ENCODE measurements around the gene LPAR5. TPM values are rescaled to one million over a fixed set of nuclear protein-coding genes. Genes with fewer than 3 reads are reported as not detected.
A peak's percentile ranks its signal among the peaks of the same experiment; 100 is the strongest.

Gene LPAR5
- total RNA-seq = 1 to 10 TPM; 2.2 to 6.3 (median 2.4) TPM

DNA sequence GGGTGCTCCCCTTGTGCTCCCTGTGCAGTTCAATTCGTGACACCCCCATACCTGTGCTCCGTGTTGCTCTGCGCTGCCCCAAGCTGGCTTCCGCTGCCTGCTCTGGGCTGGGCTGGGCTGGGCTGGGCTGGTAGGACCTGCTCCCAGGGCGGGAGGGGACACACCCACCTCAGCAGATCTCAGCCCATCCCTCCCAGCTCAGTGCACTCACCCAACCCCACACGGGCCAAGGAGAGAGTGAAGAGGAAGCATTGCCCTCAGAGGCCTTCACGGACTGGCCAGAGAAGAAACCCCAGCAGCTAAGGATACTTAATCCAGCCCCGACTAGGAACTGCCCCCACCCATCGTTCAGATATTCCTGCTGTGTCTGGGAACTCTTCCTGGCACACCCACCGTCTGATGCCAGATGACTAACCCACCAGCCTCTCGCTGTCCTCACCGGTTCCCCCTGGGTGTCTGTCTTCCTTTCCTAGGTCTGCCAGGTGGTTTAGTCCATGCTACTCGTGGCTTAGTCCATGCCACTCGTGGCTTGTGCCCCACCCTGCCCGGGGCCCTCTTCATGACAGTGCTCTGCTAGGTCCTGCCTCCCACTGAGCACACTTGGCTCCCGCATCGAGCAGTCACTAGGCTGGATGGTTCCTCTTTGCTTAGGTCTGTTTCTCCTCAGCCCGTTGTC is at the start of gene LPAR5:
LPAR5 (minus strand) TSS at position 104 of the 676 bp plus-strand sequence. CDS start 14,711 bp downstream, outside the sequence.
- ATAC-seq (ENCODE audit: low FRiP score) (peak; percentile 76), DNase-seq (ENCODE audit: low spot score) (no peak)
- TF ChIP-seq, protein P1, sequence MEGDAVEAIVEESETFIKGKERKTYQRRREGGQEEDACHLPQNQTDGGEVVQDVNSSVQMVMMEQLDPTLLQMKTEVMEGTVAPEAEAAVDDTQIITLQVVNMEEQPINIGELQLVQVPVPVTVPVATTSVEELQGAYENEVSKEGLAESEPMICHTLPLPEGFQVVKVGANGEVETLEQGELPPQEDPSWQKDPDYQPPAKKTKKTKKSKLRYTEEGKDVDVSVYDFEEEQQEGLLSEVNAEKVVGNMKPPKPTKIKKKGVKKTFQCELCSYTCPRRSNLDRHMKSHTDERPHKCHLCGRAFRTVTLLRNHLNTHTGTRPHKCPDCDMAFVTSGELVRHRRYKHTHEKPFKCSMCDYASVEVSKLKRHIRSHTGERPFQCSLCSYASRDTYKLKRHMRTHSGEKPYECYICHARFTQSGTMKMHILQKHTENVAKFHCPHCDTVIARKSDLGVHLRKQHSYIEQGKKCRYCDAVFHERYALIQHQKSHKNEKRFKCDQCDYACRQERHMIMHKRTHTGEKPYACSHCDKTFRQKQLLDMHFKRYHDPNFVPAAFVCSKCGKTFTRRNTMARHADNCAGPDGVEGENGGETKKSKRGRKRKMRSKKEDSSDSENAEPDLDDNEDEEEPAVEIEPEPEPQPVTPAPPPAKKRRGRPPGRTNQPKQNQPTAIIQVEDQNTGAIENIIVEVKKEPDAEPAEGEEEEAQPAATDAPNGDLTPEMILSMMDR (IDR thresholded peaks at IDR 0.05) = no peak

DNA sequence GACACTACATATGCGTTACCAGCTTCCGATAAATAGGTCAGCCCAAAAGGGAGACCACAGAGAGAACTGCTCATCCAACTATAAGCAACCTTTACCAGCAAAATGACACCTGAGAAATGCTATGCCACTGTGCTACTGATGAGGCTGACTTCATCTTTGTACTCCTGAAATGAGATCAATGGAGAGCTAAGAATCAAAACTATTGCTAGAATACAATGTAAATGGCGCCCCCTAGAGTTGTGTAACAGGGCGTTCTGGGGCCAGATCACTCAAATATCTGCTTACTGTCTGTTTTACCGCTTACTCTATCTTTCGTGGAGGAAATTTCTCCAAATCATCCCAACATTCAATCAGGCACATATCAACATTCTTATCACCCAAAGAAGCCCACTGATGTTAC is 48.9 kb upstream of the LPAR5 start:
- ATAC-seq (ENCODE audit: low FRiP score) = no peak
- DNase-seq (ENCODE audit: low spot score) = no peak
- TF ChIP-seq, protein P1 (IDR thresholded peaks at IDR 0.05) = no peak

DNA sequence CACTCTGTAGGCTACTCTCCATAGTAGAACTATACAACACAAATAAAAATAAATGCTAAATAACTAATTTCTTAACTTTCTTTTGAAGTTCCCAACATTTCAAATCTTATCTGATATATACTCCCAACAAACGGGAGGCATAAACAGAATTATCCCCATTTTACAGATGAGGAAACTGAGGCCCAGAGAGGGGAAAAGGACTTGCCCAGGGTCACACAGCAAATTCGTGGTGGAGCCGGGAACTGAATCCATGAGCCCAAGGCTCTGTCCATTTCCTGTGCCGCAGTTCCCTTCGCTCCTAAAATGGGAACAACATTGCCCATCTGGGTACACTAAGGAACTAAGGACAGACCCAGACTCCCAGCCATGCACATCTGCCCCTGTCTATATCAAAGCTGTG is 41.2 kb upstream of the LPAR5 start:
- no peak for DNase-seq (ENCODE audit: low spot score)
- TF ChIP-seq, protein P1 (IDR thresholded peaks at IDR 0.05) = no peak
- no peak for ATAC-seq (ENCODE audit: low FRiP score)

DNA sequence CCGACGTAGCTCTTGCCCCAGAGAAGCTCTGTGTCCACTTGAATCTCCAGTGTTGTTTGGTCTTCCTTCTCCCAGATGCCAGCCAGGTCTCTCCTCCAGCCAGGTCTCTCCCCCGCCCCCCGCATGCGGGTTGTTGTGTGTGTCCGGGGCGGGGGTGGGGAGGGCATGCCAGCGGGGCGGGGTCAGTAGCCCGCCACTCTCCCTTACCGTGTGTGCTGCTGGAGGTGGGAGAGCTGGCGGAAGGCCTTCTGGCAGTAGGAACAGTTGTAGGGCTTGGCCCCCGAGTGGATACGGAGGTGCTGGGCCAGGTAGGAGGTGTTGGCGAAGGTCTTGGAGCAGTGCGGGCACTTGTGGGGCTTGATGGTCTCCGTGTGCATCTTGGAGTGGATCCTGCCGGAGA is 36.4 kb upstream of the LPAR5 start:
- TF ChIP-seq, protein P1 (IDR thresholded peaks at IDR 0.05) = no peak
- no peak for DNase-seq (ENCODE audit: low spot score)
- no peak for ATAC-seq (ENCODE audit: low FRiP score)

DNA sequence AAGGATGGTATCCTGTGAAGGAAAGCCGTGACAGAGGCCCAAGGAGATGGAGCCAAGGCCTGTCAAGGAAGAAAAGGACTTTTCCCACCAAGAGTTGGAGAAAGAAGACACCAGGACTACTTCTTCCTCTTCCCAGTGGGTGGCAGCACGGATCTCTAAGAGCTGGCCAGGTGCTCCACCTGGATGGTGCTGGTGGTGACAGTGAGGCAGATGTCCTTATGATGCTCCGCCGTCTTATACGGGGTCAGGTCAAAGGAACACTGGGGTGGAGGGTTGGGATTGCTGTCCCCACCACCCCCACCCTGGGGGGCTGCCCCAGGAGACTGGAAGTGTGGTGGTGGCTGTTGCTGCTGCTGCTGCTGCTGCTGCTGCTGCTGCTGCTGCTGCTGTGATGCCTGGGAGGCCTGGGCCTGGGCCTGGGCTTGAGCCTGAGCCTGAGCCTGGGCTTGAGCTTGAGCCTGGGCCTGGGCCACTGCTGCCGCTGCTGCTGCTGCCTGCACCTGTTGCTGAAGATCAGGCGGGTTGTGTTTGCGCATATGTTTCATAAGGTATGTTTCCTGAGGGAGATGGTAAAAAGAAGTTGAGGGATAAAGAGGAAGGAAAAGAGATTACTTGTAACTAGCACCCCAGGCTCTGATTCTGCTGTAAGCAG is 31.9 kb upstream of the LPAR5 start:
- ATAC-seq (ENCODE audit: low FRiP score) (no peak), DNase-seq (ENCODE audit: low spot score) (no peak)
- TF ChIP-seq, protein P1 (IDR thresholded peaks at IDR 0.05) = no peak

DNA sequence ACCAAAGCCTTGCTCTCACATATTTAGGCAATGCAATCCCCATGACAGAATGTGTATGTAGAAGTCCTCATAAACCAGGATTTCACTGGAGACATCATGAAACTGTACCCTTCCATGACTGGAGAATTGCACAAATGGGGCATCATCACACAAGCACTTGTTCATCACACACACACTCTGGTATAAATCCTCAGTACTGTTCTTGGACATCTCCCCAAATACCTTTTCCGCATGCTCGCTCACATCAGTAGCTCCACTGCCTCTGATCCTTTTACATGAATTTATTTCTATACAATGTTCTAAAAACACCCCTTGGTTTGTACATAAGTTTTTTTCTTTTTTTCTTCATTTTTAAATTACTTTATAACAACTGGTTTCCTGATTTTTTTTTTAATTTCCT is 30.5 kb upstream of the LPAR5 start:
- TF ChIP-seq, protein P1 (IDR thresholded peaks at IDR 0.05) = no peak
- ATAC-seq (ENCODE audit: low FRiP score) = no peak
- no peak for DNase-seq (ENCODE audit: low spot score)

DNA sequence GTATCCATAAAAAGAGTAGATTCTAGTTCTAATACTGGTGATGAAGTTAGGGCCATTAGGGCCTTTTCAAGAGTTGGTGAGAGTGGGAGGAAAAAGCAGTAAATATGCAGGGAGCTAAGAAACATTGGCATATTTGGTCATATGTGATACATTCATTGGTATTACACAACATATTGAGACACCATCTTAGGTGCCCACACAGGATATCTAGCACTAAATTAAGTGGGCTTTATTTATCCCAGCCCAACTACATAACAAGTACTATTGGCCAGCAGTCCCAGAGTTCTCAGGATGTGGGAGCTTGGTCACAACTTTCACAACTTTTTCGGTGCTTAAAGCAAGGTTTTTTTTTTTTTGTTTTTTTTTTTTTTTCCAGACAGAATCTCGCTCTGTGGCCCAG is 29.1 kb upstream of the LPAR5 start:
- TF ChIP-seq, protein P1 (IDR thresholded peaks at IDR 0.05) = no peak
- ATAC-seq (ENCODE audit: low FRiP score) (no peak), DNase-seq (ENCODE audit: low spot score) (no peak)
